ENCODE data around the gene BEX4. TPM values are rescaled to one million over a fixed set of nuclear protein-coding genes. Genes with fewer than 3 reads are reported as not detected.
A peak's percentile ranks its signal among the peaks of the same experiment; 100 is the strongest.
"Not testable (repeated sequence)": the region's sequence is repeated elsewhere in the genome, so short reads cannot be mapped to it uniquely, and the experiment has no call there.

BEX4 gene
- total RNA-seq, 1 experiment from 2014 or later, result not detected

DNA sequence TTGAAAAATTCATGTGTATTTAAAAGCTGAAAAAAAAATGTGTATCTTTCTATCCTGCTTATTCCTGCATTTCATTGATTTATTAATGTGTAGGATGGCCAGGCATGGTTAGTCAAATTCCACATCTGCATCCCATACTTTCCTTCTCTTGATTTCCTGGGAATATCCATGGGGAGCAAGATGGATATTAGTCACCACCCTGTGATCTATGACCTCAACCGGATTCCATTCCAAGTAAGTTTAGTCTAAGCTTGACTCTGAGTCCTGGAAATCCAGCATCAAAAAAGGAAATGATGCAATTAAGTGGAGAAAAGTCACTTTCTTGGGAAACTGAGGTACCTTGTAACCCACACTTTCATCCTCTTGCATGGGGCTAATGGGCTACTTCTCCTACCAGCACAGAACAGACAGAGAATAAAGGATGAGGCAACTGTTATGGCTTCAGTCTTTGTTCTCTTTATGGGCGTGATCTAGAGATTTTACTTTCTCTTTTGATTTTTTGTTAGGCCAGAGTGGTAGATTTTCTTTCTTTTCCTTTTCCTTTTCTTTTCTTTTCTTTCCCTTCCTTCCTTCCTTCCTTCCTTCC is 17.1 kb upstream of the BEX4 start:
- H3K27me3 Mint-ChIP-seq (ENCODE audit: insufficient read depth, unreplicated experiment), result peaks cover 39% of the 10 kb centered on the region
- intact Hi-C loops (cut with micrococcal nuclease), result no loop called here
- no peaks in the 10 kb centered on the region for H3K9me3 Mint-ChIP-seq (ENCODE audit: unreplicated experiment)
- TF ChIP-seq, protein P1, sequence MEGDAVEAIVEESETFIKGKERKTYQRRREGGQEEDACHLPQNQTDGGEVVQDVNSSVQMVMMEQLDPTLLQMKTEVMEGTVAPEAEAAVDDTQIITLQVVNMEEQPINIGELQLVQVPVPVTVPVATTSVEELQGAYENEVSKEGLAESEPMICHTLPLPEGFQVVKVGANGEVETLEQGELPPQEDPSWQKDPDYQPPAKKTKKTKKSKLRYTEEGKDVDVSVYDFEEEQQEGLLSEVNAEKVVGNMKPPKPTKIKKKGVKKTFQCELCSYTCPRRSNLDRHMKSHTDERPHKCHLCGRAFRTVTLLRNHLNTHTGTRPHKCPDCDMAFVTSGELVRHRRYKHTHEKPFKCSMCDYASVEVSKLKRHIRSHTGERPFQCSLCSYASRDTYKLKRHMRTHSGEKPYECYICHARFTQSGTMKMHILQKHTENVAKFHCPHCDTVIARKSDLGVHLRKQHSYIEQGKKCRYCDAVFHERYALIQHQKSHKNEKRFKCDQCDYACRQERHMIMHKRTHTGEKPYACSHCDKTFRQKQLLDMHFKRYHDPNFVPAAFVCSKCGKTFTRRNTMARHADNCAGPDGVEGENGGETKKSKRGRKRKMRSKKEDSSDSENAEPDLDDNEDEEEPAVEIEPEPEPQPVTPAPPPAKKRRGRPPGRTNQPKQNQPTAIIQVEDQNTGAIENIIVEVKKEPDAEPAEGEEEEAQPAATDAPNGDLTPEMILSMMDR (IDR thresholded peaks at IDR 0.05; ENCODE audit: unreplicated experiment), result no peak
- no TSS peak for BruUV-seq (replicated peaks)
- peak overlapping the region; percentile 68 for H3K27ac Mint-ChIP-seq (ENCODE audit: low read depth, unreplicated experiment)
- peaks cover 8% of the 10 kb centered on the region for H3K4me1 Mint-ChIP-seq (ENCODE audit: insufficient read depth, unreplicated experiment)
- H3K36me3 Mint-ChIP-seq (ENCODE audit: insufficient read depth, unreplicated experiment), result peaks cover 7% of the 10 kb centered on the region
- DNase-seq (ENCODE audit: unreplicated experiment), result peak; percentile 11
- POLR2A ChIA-PET, result no interaction called here
- CTCF ChIA-PET, result interaction anchor here (1.5 kb wide), 1 partner anchor 21 kb away, joined by 3 read pairs; no protein-coding TSS in a partner anchor
- H3K4me3 Mint-ChIP-seq (ENCODE audit: unreplicated experiment), result no peak overlapping the region

DNA sequence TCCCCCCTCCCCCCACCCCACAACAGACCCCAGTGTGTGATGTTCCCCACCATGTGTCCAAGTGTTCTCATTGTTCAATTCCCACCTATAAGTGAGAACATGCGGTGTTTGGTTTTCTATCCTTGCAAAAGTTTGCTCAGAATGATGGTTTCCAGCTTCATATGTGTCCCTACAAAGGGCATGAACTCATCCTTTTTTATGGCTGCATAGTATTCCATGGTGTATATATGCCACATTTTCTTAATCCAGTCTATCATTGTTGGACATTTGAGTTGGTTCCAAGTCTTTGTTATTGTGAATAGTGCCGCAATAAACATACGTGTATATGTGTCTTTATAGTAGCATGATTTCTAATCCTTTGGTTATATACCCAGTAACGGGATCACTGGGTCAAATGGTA is 16.2 kb upstream of the BEX4 start:
- H3K4me3 Mint-ChIP-seq (ENCODE audit: unreplicated experiment); DNase-seq (ENCODE audit: unreplicated experiment); H3K36me3 Mint-ChIP-seq (ENCODE audit: insufficient read depth, unreplicated experiment); H3K9me3 Mint-ChIP-seq (ENCODE audit: unreplicated experiment); BruUV-seq (replicated peaks); CTCF ChIA-PET; H3K4me1 Mint-ChIP-seq (ENCODE audit: insufficient read depth, unreplicated experiment); intact Hi-C loops (cut with micrococcal nuclease); POLR2A ChIA-PET: not testable (repeated sequence)
- H3K27me3 Mint-ChIP-seq (ENCODE audit: insufficient read depth, unreplicated experiment), result peaks cover 38% of the 10 kb centered on the region
- peak overlapping the region; percentile 68 for H3K27ac Mint-ChIP-seq (ENCODE audit: low read depth, unreplicated experiment)

DNA sequence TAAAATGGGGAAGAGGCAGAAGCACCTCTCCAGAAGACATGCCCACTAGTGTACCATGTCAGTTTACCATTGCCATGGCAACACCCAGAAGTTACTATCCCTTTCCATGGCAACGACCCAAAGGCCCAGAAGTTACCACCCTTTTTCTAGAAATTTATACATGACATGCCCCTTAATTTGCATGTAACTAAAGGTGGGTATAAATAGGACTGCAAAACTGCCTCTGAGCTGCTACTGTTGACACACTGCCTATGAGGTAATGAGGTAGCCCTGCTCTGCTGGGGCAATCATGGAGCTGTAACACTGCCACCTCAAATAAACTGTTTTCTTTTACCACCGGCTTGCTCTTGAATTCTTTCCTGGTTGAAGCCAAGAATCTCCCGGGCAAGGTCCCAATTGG is 13.9 kb upstream of the BEX4 start:
- CTCF ChIA-PET, result interaction anchor here (0.5 to 3.9 kb wide), 3 partner anchors 10 to 566 kb away, joined by 3 to 13 read pairs (median 5); no protein-coding TSS in a partner anchor
- intact Hi-C loops (cut with micrococcal nuclease), result no loop called here

DNA sequence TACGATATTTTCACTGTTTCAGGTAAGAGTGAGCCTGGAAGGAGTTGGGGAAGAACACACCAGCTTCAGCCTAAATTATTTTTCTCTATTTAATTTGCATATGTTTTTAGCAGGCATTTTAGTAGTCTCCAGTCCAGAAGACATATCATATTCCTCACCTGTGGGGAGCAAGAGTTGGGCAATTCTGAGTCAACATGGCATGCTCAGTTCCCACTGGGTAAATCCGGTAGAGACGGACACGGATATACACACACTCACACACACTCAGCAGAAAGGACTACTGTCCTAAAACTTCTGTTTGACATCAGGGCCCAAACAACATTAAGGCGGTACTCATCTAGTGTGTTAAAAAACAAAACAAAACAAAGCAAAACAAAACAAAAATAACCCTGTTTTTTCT is 4.9 kb upstream of the BEX4 start:
- peaks cover 43% of the 10 kb centered on the region for H3K27me3 Mint-ChIP-seq (ENCODE audit: insufficient read depth, unreplicated experiment)
- no peaks in the 10 kb centered on the region for H3K9me3 Mint-ChIP-seq (ENCODE audit: unreplicated experiment)
- ChIA-PET POLR2A (no interaction called here), CTCF (interaction anchor here (0.7 to 2.5 kb wide), 7 partner anchors 9 to 280 kb away, joined by 3 to 16 read pairs (median 12); no protein-coding TSS in a partner anchor)
- intact Hi-C loops (cut with micrococcal nuclease), result loop anchor here (2.0 kb wide), 1 partner anchor 39 kb away; no protein-coding TSS in a partner anchor
- H3K27ac Mint-ChIP-seq (ENCODE audit: low read depth, unreplicated experiment), result no peak overlapping the region
- no peaks in the 10 kb centered on the region for H3K36me3 Mint-ChIP-seq (ENCODE audit: insufficient read depth, unreplicated experiment)
- no peak overlapping the region for H3K4me3 Mint-ChIP-seq (ENCODE audit: unreplicated experiment)
- TF ChIP-seq, protein P1 (IDR thresholded peaks at IDR 0.05; ENCODE audit: unreplicated experiment), result no peak
- peak; percentile 51 for DNase-seq (ENCODE audit: unreplicated experiment)
- no TSS peak for BruUV-seq (replicated peaks)
- no peaks in the 10 kb centered on the region for H3K4me1 Mint-ChIP-seq (ENCODE audit: insufficient read depth, unreplicated experiment)

More for the DNA sequence above, 13.9 kb upstream of the BEX4 start:
- H3K36me3 Mint-ChIP-seq (ENCODE audit: insufficient read depth, unreplicated experiment), result peaks cover 7% of the 10 kb centered on the region
- no TSS peak for BruUV-seq (replicated peaks)
- H3K4me1 Mint-ChIP-seq (ENCODE audit: insufficient read depth, unreplicated experiment), result peaks cover 8% of the 10 kb centered on the region
- H3K4me3 Mint-ChIP-seq (ENCODE audit: unreplicated experiment), result no peak overlapping the region
- POLR2A ChIA-PET, result no interaction called here
- no peak for DNase-seq (ENCODE audit: unreplicated experiment)
- no peak overlapping the region for H3K27ac Mint-ChIP-seq (ENCODE audit: low read depth, unreplicated experiment)
- TF ChIP-seq, protein P1 (IDR thresholded peaks at IDR 0.05; ENCODE audit: unreplicated experiment), result no peak
- H3K27me3 Mint-ChIP-seq (ENCODE audit: insufficient read depth, unreplicated experiment), result peaks cover 42% of the 10 kb centered on the region
- H3K9me3 Mint-ChIP-seq (ENCODE audit: unreplicated experiment), result no peaks in the 10 kb centered on the region
